Gastrocnemius medialis (tissue), 4 donors: Measurements from ENCODE around the gene CEP170B.

ENCODE experiments used
- POLR2A ChIP-seq, 2 donors: fragments of 450-650 bp; IDR thresholded peaks; one replicate each; pipeline ENCODE4 v1.6.1; 2017; ENCODE audit warnings: antibody characterized with exemption in 2 of 2, mild to moderate bottlenecking in 2 of 2, moderate library complexity in 2 of 2
- TF ChIP-seq, protein P1 (sequence below), 5 experiments: fragments of 450-650 bp in 3 of 5; fragments of 200-600 bp in 2 of 5; sonication (generic) in 2 of 5; IDR thresholded peaks in 4 of 5; conservative IDR thresholded peaks in 1 of 5; 1 replicate in 4 of 5; 2 replicates in 1 of 5; pipeline ENCODE4 v1.5.1; 2016 to 2019; ENCODE audit warnings: antibody characterized with exemption in 5 of 5, mild to moderate bottlenecking in 3 of 5, moderate library complexity in 3 of 5

DNA sequence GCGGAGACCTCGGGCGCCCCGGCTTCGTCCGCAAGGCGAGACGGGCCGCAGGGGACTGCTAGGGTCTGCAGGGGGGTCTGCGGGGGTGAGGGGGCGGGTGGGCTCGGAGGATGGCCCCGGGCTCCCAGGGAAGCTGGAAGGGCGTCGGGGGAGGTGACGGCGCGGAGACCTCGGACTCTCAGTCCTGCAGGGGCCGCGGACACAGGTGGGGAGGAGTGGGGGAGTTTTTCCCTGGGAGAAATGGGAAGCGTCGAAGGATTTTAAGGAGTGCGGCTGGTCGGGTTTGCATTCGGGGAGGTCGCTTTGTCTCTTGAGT lies 38.2 kb upstream of the CEP170B start:
- no peak for TF ChIP-seq POLR2A (IDR thresholded peaks at IDR 0.05)
- TF ChIP-seq, protein P1, sequence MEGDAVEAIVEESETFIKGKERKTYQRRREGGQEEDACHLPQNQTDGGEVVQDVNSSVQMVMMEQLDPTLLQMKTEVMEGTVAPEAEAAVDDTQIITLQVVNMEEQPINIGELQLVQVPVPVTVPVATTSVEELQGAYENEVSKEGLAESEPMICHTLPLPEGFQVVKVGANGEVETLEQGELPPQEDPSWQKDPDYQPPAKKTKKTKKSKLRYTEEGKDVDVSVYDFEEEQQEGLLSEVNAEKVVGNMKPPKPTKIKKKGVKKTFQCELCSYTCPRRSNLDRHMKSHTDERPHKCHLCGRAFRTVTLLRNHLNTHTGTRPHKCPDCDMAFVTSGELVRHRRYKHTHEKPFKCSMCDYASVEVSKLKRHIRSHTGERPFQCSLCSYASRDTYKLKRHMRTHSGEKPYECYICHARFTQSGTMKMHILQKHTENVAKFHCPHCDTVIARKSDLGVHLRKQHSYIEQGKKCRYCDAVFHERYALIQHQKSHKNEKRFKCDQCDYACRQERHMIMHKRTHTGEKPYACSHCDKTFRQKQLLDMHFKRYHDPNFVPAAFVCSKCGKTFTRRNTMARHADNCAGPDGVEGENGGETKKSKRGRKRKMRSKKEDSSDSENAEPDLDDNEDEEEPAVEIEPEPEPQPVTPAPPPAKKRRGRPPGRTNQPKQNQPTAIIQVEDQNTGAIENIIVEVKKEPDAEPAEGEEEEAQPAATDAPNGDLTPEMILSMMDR (IDR thresholded peaks at IDR 0.05 in 4 of 5, conservative IDR thresholded peaks at IDR 0.05 in 1 of 5) = no peak
